Sigmoid colon (tissue), 7 donors: ENCODE measurements around the gene EPHX1. TPM values are rescaled to one million over a fixed set of nuclear protein-coding genes. Genes with fewer than 3 reads are reported as not detected.

Source experiments
- DNase-seq: peaks from one replicate; pipeline ENCODE4 v3.0.0-alpha.2; 2019
- H3K27ac ChIP-seq, 4 donors: fragments of 200-600 bp; sonication (generic); one replicate each; pipeline ENCODE4 v1.5.1; 2016 to 2019; ENCODE audit warnings: mild to moderate bottlenecking in 1 of 4
- H3K27me3 ChIP-seq, 3 donors: fragments of 200-600 bp; sonication (generic); one replicate each; pipeline ENCODE4 v1.5.1; 2019; ENCODE audit warnings: mild to moderate bottlenecking in 1 of 3
- H3K36me3 ChIP-seq, 4 donors: fragments of 200-600 bp; sonication (generic); one replicate each; pipeline ENCODE4 v1.5.1; 2016 to 2019
- H3K4me1 ChIP-seq, 4 donors: fragments of 200-600 bp; sonication (generic); one replicate each; pipeline ENCODE4 v1.5.1; 2017 to 2019
- H3K4me3 ChIP-seq, 4 donors: fragments of 200-600 bp; sonication (generic); one replicate each; pipeline ENCODE4 v1.5.1; 2017 to 2019; ENCODE audit warnings: mild to moderate bottlenecking in 2 of 4, moderate library complexity in 1 of 4
- H3K9me3 ChIP-seq, 4 donors: fragments of 200-600 bp in 3 of 4; sonication (generic) in 3 of 4; one replicate each; pipeline versions ENCODE4 v1.5.1 to v1.6.1; 2013 to 2019
- EP300 ChIP-seq, 4 donors: sonication (generic); formaldehyde crosslinking; IDR thresholded peaks; one replicate each; pipeline ENCODE4 v1.6.1; 2017; ENCODE audit warnings: antibody characterized with exemption in 4 of 4
- POLR2A ChIP-seq, 2 donors: fragments of 450-650 bp; IDR thresholded peaks; one replicate each; pipeline ENCODE4 v1.6.1; 2016; ENCODE audit warnings: antibody characterized with exemption in 2 of 2, mild to moderate bottlenecking in 2 of 2, moderate library complexity in 2 of 2
- POLR2AphosphoS5 ChIP-seq, 4 donors: sonication (generic); formaldehyde crosslinking; IDR thresholded peaks; one replicate each; pipeline ENCODE4 v1.6.1; 2017; ENCODE audit warnings: antibody characterized with exemption in 4 of 4
- WGBS, 2 donors: extraction: QIAGEN DNeasy Blood & Tissue Kit; methylation state at CpG; one replicate each; pipeline ENCODE4 v1.1.7; 2013; 5-methylcytosine and 5-hydroxymethylcytosine counted together
- intact Hi-C: fragments of 100-400 bp; cut with DNase I; formaldehyde crosslinking; loops from one replicate; pipeline ENCODE4 v1.15.1; 2023
- polyA plus RNA-seq, 3 donors: library from polyadenylated mRNA; stranded (reverse); fragments of 200-250 nt; gene quantifications; one replicate each; pipeline ENCODE4 v1.2.3, GENCODE V29; 2013
- total RNA-seq, 4 donors: library from RNA; depleted of rRNA; stranded (reverse); fragments of >200 nt; gene quantifications; one replicate each; pipeline ENCODE4 v1.1.0, GENCODE V29; 2016
- TF ChIP-seq, protein P1 (sequence below), 4 experiments: fragments of 450-650 bp in 3 of 4; fragments of 200-600 bp in 1 of 4; IDR thresholded peaks; one replicate each; pipeline ENCODE4 v1.5.1; 2016 to 2019; ENCODE audit warnings: antibody characterized with exemption in 4 of 4, mild to moderate bottlenecking in 3 of 4, moderate library complexity in 2 of 4
- donor health status: healthy with polysubstance abuse.
- donor health status: Bipolar disorder and iron deficiency.
- donor health status: healthy.

Gene EPHX1
- total and polyA plus RNA-seq, 7 donors: 6.9 to 78.9 (median 43.6) TPM

GRCh38 chr1:225859151-225859550 is 49.2 kb downstream of the EPHX1 start:
- no peaks in the 10 kb centered on the region for H3K9me3 ChIP-seq
- intact Hi-C loops: no loop called here
- 94% methylated on average over 5 of the region's 5 CpGs for WGBS, 2 donors

DNA sequence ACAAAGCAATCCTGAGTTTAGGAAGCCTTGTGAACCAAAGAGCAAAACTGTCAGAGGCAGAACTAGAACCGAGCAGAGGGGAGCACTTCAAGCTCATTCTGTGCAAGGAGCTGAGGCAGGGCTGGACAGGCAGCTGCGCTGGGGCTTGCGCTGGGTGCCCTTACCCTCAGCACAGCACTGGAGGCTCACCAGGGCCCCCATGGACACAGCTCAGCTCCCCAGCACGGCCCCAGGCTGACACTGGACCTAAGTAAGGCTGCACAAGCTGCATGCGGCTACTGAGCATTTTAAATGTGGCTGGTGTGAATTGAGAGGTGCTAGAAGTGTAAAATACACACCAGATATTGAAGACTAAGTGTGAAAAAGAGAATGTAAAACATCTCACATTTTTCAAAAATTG is 50.2 kb downstream of the EPHX1 start:
- no peak overlapping the region for H3K27ac ChIP-seq
- DNase-seq: no peak
- 88 to 93% methylated on average over 5 of the region's 5 CpGs for WGBS, 2 donors
- intact Hi-C loops: no loop called here
- no peak overlapping the region for H3K4me3 ChIP-seq
- H3K36me3 ChIP-seq: peaks cover 12 to 83% (median 31%) of the 10 kb centered on the region in 4 donors
- H3K27me3 ChIP-seq: no peaks in the 10 kb centered on the region
- no peak for TF ChIP-seq POLR2AphosphoS5 (IDR thresholded peaks at IDR 0.05)
- no peak for TF ChIP-seq POLR2A (IDR thresholded peaks at IDR 0.05)
- TF ChIP-seq, protein P1, sequence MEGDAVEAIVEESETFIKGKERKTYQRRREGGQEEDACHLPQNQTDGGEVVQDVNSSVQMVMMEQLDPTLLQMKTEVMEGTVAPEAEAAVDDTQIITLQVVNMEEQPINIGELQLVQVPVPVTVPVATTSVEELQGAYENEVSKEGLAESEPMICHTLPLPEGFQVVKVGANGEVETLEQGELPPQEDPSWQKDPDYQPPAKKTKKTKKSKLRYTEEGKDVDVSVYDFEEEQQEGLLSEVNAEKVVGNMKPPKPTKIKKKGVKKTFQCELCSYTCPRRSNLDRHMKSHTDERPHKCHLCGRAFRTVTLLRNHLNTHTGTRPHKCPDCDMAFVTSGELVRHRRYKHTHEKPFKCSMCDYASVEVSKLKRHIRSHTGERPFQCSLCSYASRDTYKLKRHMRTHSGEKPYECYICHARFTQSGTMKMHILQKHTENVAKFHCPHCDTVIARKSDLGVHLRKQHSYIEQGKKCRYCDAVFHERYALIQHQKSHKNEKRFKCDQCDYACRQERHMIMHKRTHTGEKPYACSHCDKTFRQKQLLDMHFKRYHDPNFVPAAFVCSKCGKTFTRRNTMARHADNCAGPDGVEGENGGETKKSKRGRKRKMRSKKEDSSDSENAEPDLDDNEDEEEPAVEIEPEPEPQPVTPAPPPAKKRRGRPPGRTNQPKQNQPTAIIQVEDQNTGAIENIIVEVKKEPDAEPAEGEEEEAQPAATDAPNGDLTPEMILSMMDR (IDR thresholded peaks at IDR 0.05): no peak
- TF ChIP-seq EP300 (IDR thresholded peaks at IDR 0.05): no peak
- H3K9me3 ChIP-seq: no peaks in the 10 kb centered on the region
- H3K4me1 ChIP-seq: peaks cover 0 to 21% (median 19%) of the 10 kb centered on the region in 4 donors

More at GRCh38 chr1:225859151-225859550, 49.2 kb downstream of the EPHX1 start:
- peaks cover 12 to 85% (median 34%) of the 10 kb centered on the region in 4 donors for H3K36me3 ChIP-seq
- H3K4me1 ChIP-seq: peaks cover 0 to 20% (median 13%) of the 10 kb centered on the region in 4 donors
- H3K4me3 ChIP-seq: no peak overlapping the region
- DNase-seq: no peak
- no peak overlapping the region for H3K27ac ChIP-seq
- TF ChIP-seq, protein P1 (IDR thresholded peaks at IDR 0.05): no peak
- TF ChIP-seq POLR2AphosphoS5 (IDR thresholded peaks at IDR 0.05): no peak
- no peak for TF ChIP-seq POLR2A (IDR thresholded peaks at IDR 0.05)
- TF ChIP-seq EP300 (IDR thresholded peaks at IDR 0.05): no peak
- H3K27me3 ChIP-seq: no peaks in the 10 kb centered on the region

GRCh38 chr1:225860876-225861441 is 51.0 kb downstream of the EPHX1 start:
- TF ChIP-seq POLR2A (IDR thresholded peaks at IDR 0.05) (no peak), POLR2AphosphoS5 (IDR thresholded peaks at IDR 0.05) (no peak), EP300 (IDR thresholded peaks at IDR 0.05) (no peak)
- TF ChIP-seq, protein P1 (IDR thresholded peaks at IDR 0.05): no peak
- peaks cover 0 to 21% (median 19%) of the 10 kb centered on the region in 4 donors for H3K4me1 ChIP-seq
- intact Hi-C loops: no loop called here
- WGBS, 2 donors: 89 to 94% methylated on average over 7 of the region's 7 CpGs
- DNase-seq: no peak
- peaks cover 12 to 83% (median 31%) of the 10 kb centered on the region in 4 donors for H3K36me3 ChIP-seq
- no peak overlapping the region for H3K27ac ChIP-seq
- H3K9me3 ChIP-seq: no peaks in the 10 kb centered on the region
- H3K4me3 ChIP-seq: no peak overlapping the region
- no peaks in the 10 kb centered on the region for H3K27me3 ChIP-seq

DNA sequence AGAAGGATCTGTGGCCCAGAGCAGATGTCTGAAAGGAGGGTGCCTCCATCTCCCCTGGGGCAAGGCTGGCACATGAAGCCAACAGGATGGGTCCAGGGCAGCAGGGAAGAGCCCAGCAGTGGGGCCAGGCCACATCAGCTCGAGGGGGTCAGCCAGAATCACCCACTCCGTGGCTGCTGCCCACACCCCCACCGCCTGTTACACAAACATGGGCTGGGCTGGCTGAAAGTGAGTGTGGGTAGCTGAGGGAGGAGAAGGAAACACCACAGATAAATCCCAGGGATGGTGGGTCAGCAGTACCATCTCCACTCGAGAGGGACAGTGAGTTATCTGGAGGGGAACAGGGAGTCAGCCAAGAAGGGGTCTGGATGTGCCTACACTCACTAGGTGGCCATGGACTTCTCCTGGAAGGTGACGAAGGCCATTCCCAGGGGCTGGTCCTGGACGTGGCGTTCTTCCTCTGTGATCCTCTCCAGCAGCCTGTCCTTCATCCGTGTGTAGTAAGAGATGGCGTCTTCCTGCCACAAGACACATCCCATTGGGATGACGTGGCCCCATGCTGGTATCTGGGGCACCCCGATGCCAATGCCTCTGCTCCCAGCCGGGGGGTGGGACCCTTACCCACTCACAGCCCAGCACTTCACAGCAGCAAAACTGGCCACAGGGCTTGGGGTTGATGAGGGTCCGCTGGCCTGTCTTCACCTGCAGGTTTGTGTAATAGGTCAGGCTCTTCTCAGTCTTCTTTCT is 52.1 kb downstream of the EPHX1 start:
- Histone ChIP-seq H3K27me3 (no peaks in the 10 kb centered on the region), H3K4me3 (no peak overlapping the region), H3K4me1 (peaks cover 0 to 21% (median 19%) of the 10 kb centered on the region in 4 donors), H3K27ac (peak overlapping the region in 2 of 4 donors; percentile 67 to 75), H3K36me3 (peaks cover 17 to 83% (median 28%) of the 10 kb centered on the region in 4 donors), H3K9me3 (no peaks in the 10 kb centered on the region)
- TF ChIP-seq POLR2A (IDR thresholded peaks at IDR 0.05) (no peak), EP300 (IDR thresholded peaks at IDR 0.05) (no peak), POLR2AphosphoS5 (IDR thresholded peaks at IDR 0.05) (no peak)
- TF ChIP-seq, protein P1 (IDR thresholded peaks at IDR 0.05): no peak
- intact Hi-C loops: no loop called here
- WGBS, 2 donors: 86 to 92% methylated on average over 13 of the region's 13 CpGs
- no peak for DNase-seq
